Keratinocyte (primary cell): ENCODE measurements around the gene FMNL2. TPM values are rescaled to one million over a fixed set of nuclear protein-coding genes. Genes with fewer than 3 reads are reported as not detected.

Experiments
- DNase-seq: peaks from one replicate; pipeline ENCODE4 v3.0.0-alpha.2; 2011; ENCODE audit warnings: low read depth, missing footprints, low spot score
- FAIRE-seq: peaks from 2 replicates; lab custom pipeline; 2011; peaks lifted over from hg19 to GRCh38; lab: Jason Lieb, UNC
- H2AFZ ChIP-seq: 2 replicates; pipeline ENCODE4 v1.6.0; 2012; ENCODE audit warnings: low read length, control low read depth, inconsistent platforms; ENCODE audit not compliant: control insufficient read depth
- H3K27ac ChIP-seq: 2 replicates; pipeline ENCODE4 v1.5.1; 2011; ENCODE audit warnings: low read length; ENCODE audit not compliant: control insufficient read depth, insufficient read depth
- H3K27me3 ChIP-seq: 3 replicates; pipeline ENCODE4 v1.6.0; 2011; ENCODE audit warnings: low read length; ENCODE audit not compliant: control insufficient read depth, insufficient read depth; ENCODE audit errors: extremely low read depth
- H3K36me3 ChIP-seq, 2 experiments: 2 replicates in 1 of 2; 3 replicates in 1 of 2; pipeline ENCODE4 v1.5.1; 2011; ENCODE audit warnings: low read length in 2 of 2, mild to moderate bottlenecking in 1 of 2; ENCODE audit not compliant: control insufficient read depth in 2 of 2, insufficient read depth in 2 of 2; ENCODE audit errors: extremely low read depth in 1 of 2
- H3K4me1 ChIP-seq: 3 replicates; pipeline ENCODE4 v1.5.1; 2011; ENCODE audit warnings: low read length; ENCODE audit not compliant: control insufficient read depth, insufficient read depth; ENCODE audit errors: extremely low read depth
- H3K4me2 ChIP-seq: 3 replicates; pipeline ENCODE4 v1.6.0; 2011; ENCODE audit warnings: low read depth, low read length; ENCODE audit not compliant: control insufficient read depth, insufficient read depth; ENCODE audit errors: extremely low read depth
- H3K4me3 ChIP-seq, 3 experiments: fragments of 200-600 bp in 1 of 3; sonication (generic) in 1 of 3; 2 replicates in 2 of 3; 3 replicates in 1 of 3; pipeline ENCODE4 v1.5.1; 2011 to 2016; ENCODE audit warnings: low read length in 3 of 3, mild to moderate bottlenecking in 3 of 3, control low read depth in 2 of 3, inconsistent platforms in 1 of 3, low read depth in 1 of 3, mixed read lengths in 1 of 3, mixed run types in 1 of 3, moderate library complexity in 1 of 3; ENCODE audit not compliant: control insufficient read depth in 2 of 3, insufficient read depth in 2 of 3; ENCODE audit errors: extremely low read depth in 1 of 3
- H3K79me2 ChIP-seq: 2 replicates; pipeline ENCODE4 v1.6.0; 2012; ENCODE audit warnings: low read length; ENCODE audit not compliant: control insufficient read depth, insufficient read depth
- H3K9ac ChIP-seq: 3 replicates; pipeline ENCODE4 v1.6.0; 2011; ENCODE audit warnings: low read length; ENCODE audit not compliant: control insufficient read depth, insufficient read depth; ENCODE audit errors: extremely low read depth
- H3K9me1 ChIP-seq: 3 replicates; pipeline ENCODE4 v1.6.0; 2011; ENCODE audit warnings: low read length; ENCODE audit not compliant: control insufficient read depth, insufficient read depth; ENCODE audit errors: extremely low read depth
- H3K9me3 ChIP-seq: 2 replicates; pipeline ENCODE4 v1.5.1; 2012; ENCODE audit warnings: low read depth, low read length; ENCODE audit not compliant: control insufficient read depth
- H4K20me1 ChIP-seq: 3 replicates; pipeline ENCODE4 v1.6.0; 2011; ENCODE audit warnings: low read length; ENCODE audit not compliant: control insufficient read depth, insufficient read depth; ENCODE audit errors: extremely low read depth
- EZH2 ChIP-seq: IDR thresholded peaks from one replicate; pipeline ENCODE4 v1.6.1; 2012; ENCODE audit warnings: inconsistent platforms, mild to moderate bottlenecking, low read length, moderate library complexity
- dilution Hi-C: fragments of 300-500 bp; cut with MboI; formaldehyde crosslinking; loops from one replicate; pipeline ENCODE4 v1.7.0; 2020; ENCODE audit warnings: low sequenced_read_pairs; ENCODE audit not compliant: extremely low pct_ligation_motif_present
- polyA plus RNA-seq, 5 experiments: library from polyadenylated mRNA; depleted of rRNA in 3 of 5; stranded (reverse) in 3 of 5; stranded (forward) in 1 of 5; unstranded in 1 of 5; fragments of >200 nt; gene quantifications; 1 replicate in 1 of 5; 2 replicates in 3 of 5; 3 replicates in 1 of 5; pipeline versions ENCODE4 v1.2.1 to v1.2.3, GENCODE V29; 2011 to 2012; ENCODE audit warnings: missing spikeins in 2 of 5, low read depth in 1 of 5, low replicate concordance in 1 of 5
- TF ChIP-seq, protein P1 (sequence below), 3 experiments: IDR thresholded peaks in 1 of 3; conservative IDR thresholded peaks in 1 of 3; optimal IDR thresholded peaks in 1 of 3; 2 replicates in 2 of 3; 3 replicates in 1 of 3; pipeline versions ENCODE3 to v1.5.1; 2011; ENCODE audit warnings: low read length in 3 of 3, mild to moderate bottlenecking in 3 of 3, moderate library complexity in 2 of 3, control low read depth in 1 of 3, inconsistent platforms in 1 of 3; ENCODE audit not compliant: insufficient read depth in 2 of 3; ENCODE audit errors: extremely low read depth in 1 of 3

The FMNL2 gene
- polyA plus RNA-seq, 1 donor (not counting 4 experiments of a cell fraction or from before 2014, with no cell fraction given): 62.7 TPM

- Histone ChIP-seq H3K9ac (no peak overlapping the region), H3K4me1 (peaks cover 10% of the 10 kb centered on the region), H3K36me3 (peaks cover 11 to 23% of the 10 kb centered on the region in 2 experiments), H2AFZ (no peak overlapping the region), H3K27ac (peak overlapping the region; percentile 32), H3K27me3 (no peaks in the 10 kb centered on the region), H3K9me3 (no peaks in the 10 kb centered on the region), H4K20me1 (no peaks in the 10 kb centered on the region), H3K79me2 (no peaks in the 10 kb centered on the region), H3K4me2 (no peak overlapping the region), H3K4me3 (no peak overlapping the region), H3K9me1 (no peaks in the 10 kb centered on the region)
- FAIRE-seq: peak; percentile 69
- TF ChIP-seq, protein P1, sequence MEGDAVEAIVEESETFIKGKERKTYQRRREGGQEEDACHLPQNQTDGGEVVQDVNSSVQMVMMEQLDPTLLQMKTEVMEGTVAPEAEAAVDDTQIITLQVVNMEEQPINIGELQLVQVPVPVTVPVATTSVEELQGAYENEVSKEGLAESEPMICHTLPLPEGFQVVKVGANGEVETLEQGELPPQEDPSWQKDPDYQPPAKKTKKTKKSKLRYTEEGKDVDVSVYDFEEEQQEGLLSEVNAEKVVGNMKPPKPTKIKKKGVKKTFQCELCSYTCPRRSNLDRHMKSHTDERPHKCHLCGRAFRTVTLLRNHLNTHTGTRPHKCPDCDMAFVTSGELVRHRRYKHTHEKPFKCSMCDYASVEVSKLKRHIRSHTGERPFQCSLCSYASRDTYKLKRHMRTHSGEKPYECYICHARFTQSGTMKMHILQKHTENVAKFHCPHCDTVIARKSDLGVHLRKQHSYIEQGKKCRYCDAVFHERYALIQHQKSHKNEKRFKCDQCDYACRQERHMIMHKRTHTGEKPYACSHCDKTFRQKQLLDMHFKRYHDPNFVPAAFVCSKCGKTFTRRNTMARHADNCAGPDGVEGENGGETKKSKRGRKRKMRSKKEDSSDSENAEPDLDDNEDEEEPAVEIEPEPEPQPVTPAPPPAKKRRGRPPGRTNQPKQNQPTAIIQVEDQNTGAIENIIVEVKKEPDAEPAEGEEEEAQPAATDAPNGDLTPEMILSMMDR (optimal IDR thresholded peaks at IDR 0.05 in 1 of 3, IDR thresholded peaks at IDR 0.05 in 1 of 3, conservative IDR thresholded peaks at IDR 0.05 in 1 of 3; ENCODE audit: extremely low read depth in 1 of 3, insufficient read depth in 2 of 3, low read length in 3 of 3): no peak
- TF ChIP-seq EZH2: no peak
- peak; percentile 66 for DNase-seq
- dilution Hi-C loops: no loop called here
Measured at GRCh38 chr2:152646775-152647174, 311.8 kb downstream of the FMNL2 start.

DNA sequence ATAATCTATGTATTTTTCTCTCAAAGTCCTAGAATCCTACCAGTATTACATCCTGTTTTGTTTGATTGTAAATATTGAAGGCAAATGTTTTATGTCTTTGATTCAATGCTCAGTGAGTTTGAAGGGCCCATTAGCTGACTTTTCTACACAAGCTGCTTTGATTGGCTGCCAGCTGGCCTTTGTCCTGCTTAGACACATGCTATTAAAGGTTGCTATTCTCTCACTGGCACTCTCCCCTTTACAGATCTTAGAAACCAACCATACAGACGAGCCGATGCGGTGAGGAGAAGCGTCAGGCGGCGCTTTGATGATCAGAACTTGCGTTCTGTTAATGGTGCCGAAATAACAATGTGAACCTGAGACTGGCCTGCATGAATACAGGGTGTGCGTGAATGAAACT lies 312.6 kb downstream of the FMNL2 start:
- H3K27me3 ChIP-seq: no peaks in the 10 kb centered on the region
- H3K4me1 ChIP-seq: peaks cover 10% of the 10 kb centered on the region
- no peak overlapping the region for H3K9ac ChIP-seq
- TF ChIP-seq EZH2: no peak
- TF ChIP-seq, protein P1 (optimal IDR thresholded peaks at IDR 0.05 in 1 of 3, IDR thresholded peaks at IDR 0.05 in 1 of 3, conservative IDR thresholded peaks at IDR 0.05 in 1 of 3; ENCODE audit: extremely low read depth in 1 of 3, insufficient read depth in 2 of 3, low read length in 3 of 3): no peak
- no peaks in the 10 kb centered on the region for H4K20me1 ChIP-seq
- dilution Hi-C loops: no loop called here
- H3K9me3 ChIP-seq: no peaks in the 10 kb centered on the region
- H3K4me3 ChIP-seq: no peak overlapping the region
- no peaks in the 10 kb centered on the region for H3K79me2 ChIP-seq
- no peaks in the 10 kb centered on the region for H3K9me1 ChIP-seq
- DNase-seq (no peak), FAIRE-seq (no peak)
- peaks cover 6 to 21% of the 10 kb centered on the region in 2 experiments for H3K36me3 ChIP-seq
- no peak overlapping the region for H2AFZ ChIP-seq
- no peak overlapping the region for H3K4me2 ChIP-seq
- no peak overlapping the region for H3K27ac ChIP-seq
